Fibroblast of the aortic adventitia (primary cell): ENCODE data around the gene PCDHA4. TPM values are rescaled to one million over a fixed set of nuclear protein-coding genes. Genes with fewer than 3 reads are reported as not detected.
"Not testable (repeated sequence)": the region's sequence is repeated elsewhere in the genome, so short reads cannot be mapped to it uniquely, and the experiment has no call there.

Experiments used
- DNase-seq: peaks from one replicate; pipeline ENCODE4 v3.0.0-alpha.2; 2010; ENCODE audit warnings: low read depth
- H3K4me3 ChIP-seq: 2 replicates; pipeline ENCODE4 v1.5.1; 2011; ENCODE audit warnings: low read depth, mild to moderate bottlenecking, control low read depth, low read length, moderate library complexity
- CTCF ChIP-seq: IDR thresholded peaks from 2 replicates; pipeline ENCODE4 v1.5.1; 2011; ENCODE audit warnings: mild to moderate bottlenecking, low read length, control low read depth, inconsistent platforms; ENCODE audit not compliant: insufficient read depth
- total RNA-seq: library from RNA; depleted of rRNA; stranded (reverse); fragments of >200 nt; gene quantifications from 2 replicates; pipeline ENCODE4 v1.2.3, GENCODE V29; 2012; ENCODE audit warnings: low replicate concordance

PCDHA4 gene
- total RNA-seq, 1 donor = 0.09 TPM

GRCh38 chr5:140827704-140828361 lies 21.0 kb downstream of the PCDHA4 start, which contains the start of gene PCDHA6:
TSS of gene PCDHA6 (plus strand) at chr5:140827960. CDS start at chr5:140828092, 132 bp downstream.
- no peak for TF ChIP-seq CTCF
- no peak for DNase-seq
- no peak within 1 kb of the TSS for H3K4me3 ChIP-seq

- no peak for TF ChIP-seq CTCF
- no peak overlapping the region for H3K4me3 ChIP-seq
- DNase-seq = no peak
Observed at GRCh38 chr5:140828362-140828737, 21.5 kb downstream of the PCDHA4 start.

- not testable (repeated sequence) for H3K4me3 ChIP-seq, DNase-seq
Observed at GRCh38 chr5:140829511-140830501, 22.9 kb downstream of the PCDHA4 start.

GRCh38 chr5:140833993-140834392 lies 27.1 kb downstream of the PCDHA4 start, which contains the start of gene PCDHA7:
TSS of gene PCDHA7 (plus strand) at chr5:140834269. CDS start at chr5:140834384, 115 bp downstream.
- peak; percentile 22 for DNase-seq
- no peak for TF ChIP-seq CTCF
- peak within 1 kb of the TSS; percentile 22 for H3K4me3 ChIP-seq

GRCh38 chr5:140834439-140835008 lies 27.7 kb downstream of the PCDHA4 start:
- H3K4me3 ChIP-seq = peak overlapping the region; percentile 22
- DNase-seq = not testable (repeated sequence)

- no peak overlapping the region for H3K4me3 ChIP-seq
- no peak for TF ChIP-seq CTCF
- DNase-seq = no peak
Observed at GRCh38 chr5:140835622-140836510, 29.0 kb downstream of the PCDHA4 start.
